ENCODE data around the gene CDH24. TPM values are rescaled to one million over a fixed set of nuclear protein-coding genes. Genes with fewer than 3 reads are reported as not detected.

Gene CDH24
- total and polyA plus RNA-seq, 2 of the 13 experiments (the other 11 are each of a cell fraction or from before 2014, with no cell fraction given) = 0.69 to 0.99 TPM

GRCh38 chr14:23033251-23033727 lies 24.0 kb downstream of the CDH24 start (continued):
- TF ChIP-seq DZIP1 (CRISPR knock-in tag; IDR thresholded peaks at IDR 0.05) (no peak), NR2F2 (IDR thresholded peaks at IDR 0.05; ENCODE audit: borderline replicate concordance, low read depth) (no peak), ZMAT3 (CRISPR knock-in tag; conservative IDR thresholded peaks at IDR 0.05) (no peak), ZNF282 (IDR thresholded peaks at IDR 0.05; ENCODE audit: partially characterized antibody) (no peak), KAT2B (IDR thresholded peaks at IDR 0.05; ENCODE audit: borderline replicate concordance, low read depth, low read length) (no peak), GABPA (IDR thresholded peaks at IDR 0.05; ENCODE audit: low read depth, low read length) (no peak), GABPA (CRISPR knock-in tag; IDR thresholded peaks at IDR 0.05; ENCODE audit: low read depth) (no peak), TOE1 (CRISPR knock-in tag; IDR thresholded peaks at IDR 0.05) (no peak), HNF4G (IDR thresholded peaks at IDR 0.05; ENCODE audit: borderline replicate concordance, low read depth, low read length) (no peak), HNF4G (CRISPR knock-in tag; IDR thresholded peaks at IDR 0.05; ENCODE audit: borderline replicate concordance, low read depth) (no peak), MED13 (CRISPR knock-in tag; IDR thresholded peaks at IDR 0.05) (no peak), ZNF335 (CRISPR knock-in tag; IDR thresholded peaks at IDR 0.05) (no peak), ZNF354B (CRISPR knock-in tag; IDR thresholded peaks at IDR 0.05) (no peak), ELF4 (CRISPR knock-in tag; IDR thresholded peaks at IDR 0.05; ENCODE audit: borderline replicate concordance) (no peak), ADNP (CRISPR knock-in tag; IDR thresholded peaks at IDR 0.05) (no peak), HDAC2 (CRISPR knock-in tag; IDR thresholded peaks at IDR 0.05) (no peak), ARNT2 (CRISPR knock-in tag; IDR thresholded peaks at IDR 0.05; ENCODE audit: low read depth) (peak; percentile 46; the same call in 1 of the 2 replicates), NBN (conservative IDR thresholded peaks at IDR 0.05) (no peak), ZNF691 (CRISPR knock-in tag; IDR thresholded peaks at IDR 0.05; ENCODE audit: borderline replicate concordance, low read depth) (no peak), ZNF639 (CRISPR knock-in tag; conservative IDR thresholded peaks at IDR 0.05) (0 out of 2 replicates have a peak, but pooled peaks have one; percentile 52), TOPORS (CRISPR knock-in tag; IDR thresholded peaks at IDR 0.05) (no peak), ZNF264 (CRISPR knock-in tag; IDR thresholded peaks at IDR 0.05) (no peak), ZNF350 (CRISPR knock-in tag; IDR thresholded peaks at IDR 0.05; ENCODE audit: borderline replicate concordance, low read depth) (no peak), RARG (CRISPR knock-in tag; IDR thresholded peaks at IDR 0.05; ENCODE audit: low read depth) (no peak), POLR2AphosphoS2 (IDR thresholded peaks at IDR 0.05; ENCODE audit: low read depth, low read length) (no peak), ZNF670 (CRISPR knock-in tag; IDR thresholded peaks at IDR 0.05; ENCODE audit: borderline replicate concordance) (no peak), ZNF496 (CRISPR knock-in tag; IDR thresholded peaks at IDR 0.05; ENCODE audit: insufficient replicate concordance) (no peak)
